GM12891 (cell line): ENCODE data around the gene FABP6.

Source experiments
- DNase-seq: peaks from one replicate; pipeline ENCODE4 v3.0.0; 2011; ENCODE audit warnings: low spot score; ENCODE audit not compliant: insufficient read length
- FAIRE-seq: peaks from 2 replicates; lab custom pipeline; 2011; peaks lifted over from hg19 to GRCh38; lab: Jason Lieb, UNC
- PAX5 ChIP-seq: IDR thresholded peaks from 2 replicates; pipeline ENCODE4 v1.6.1; 2011; ENCODE audit warnings: low read length, moderate library complexity, mild to moderate bottlenecking; ENCODE audit not compliant: insufficient read depth, severe bottlenecking
- POLR2A ChIP-seq: IDR thresholded peaks from 2 replicates; pipeline ENCODE4 v1.6.1; 2011; ENCODE audit warnings: low read depth, low read length, control low read depth
- POLR2AphosphoS5 ChIP-seq: IDR thresholded peaks from 2 replicates; pipeline ENCODE4 v1.6.1; 2011; ENCODE audit warnings: low read depth, low read length, control low read depth
- POU2F2 ChIP-seq: IDR thresholded peaks from 2 replicates; pipeline ENCODE4 v1.6.1; 2011; ENCODE audit warnings: low read depth, mild to moderate bottlenecking, control low read depth, low read length, moderate library complexity
- SPI1 ChIP-seq: IDR thresholded peaks from 2 replicates; pipeline ENCODE4 v1.6.1; 2011; ENCODE audit warnings: low read depth, low read length, control low read depth
- TAF1 ChIP-seq: IDR thresholded peaks from 2 replicates; pipeline ENCODE4 v1.6.1; 2011; ENCODE audit warnings: low read depth, low read length, control low read depth

Gene FABP6

DNA sequence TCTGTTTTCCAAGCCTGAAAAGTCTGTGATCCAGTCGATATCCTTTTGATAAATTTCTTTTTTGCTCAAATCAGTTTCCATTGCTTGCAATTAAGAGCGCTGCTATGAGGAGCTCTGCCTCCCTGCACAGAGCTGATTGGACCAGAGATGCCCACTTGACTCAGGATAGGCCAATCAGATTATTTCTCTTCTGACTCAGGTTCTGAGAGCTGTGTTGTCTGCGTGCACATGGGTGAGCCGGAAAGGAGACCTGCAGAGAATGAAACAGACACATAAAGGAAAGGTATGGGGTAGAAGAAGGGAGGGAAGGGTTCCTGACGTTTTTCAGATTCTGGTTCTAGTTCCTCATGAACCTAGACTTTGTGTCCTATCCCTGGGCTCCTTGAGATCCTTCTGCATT is 15.8 kb upstream of the FABP6 start:
- FAIRE-seq, result no peak
- DNase-seq, result no peak
- no peak for TF ChIP-seq POLR2A
- TF ChIP-seq POLR2AphosphoS5, result no peak
- no peak for TF ChIP-seq TAF1
- no peak for TF ChIP-seq SPI1
- TF ChIP-seq POU2F2, result no peak

DNA sequence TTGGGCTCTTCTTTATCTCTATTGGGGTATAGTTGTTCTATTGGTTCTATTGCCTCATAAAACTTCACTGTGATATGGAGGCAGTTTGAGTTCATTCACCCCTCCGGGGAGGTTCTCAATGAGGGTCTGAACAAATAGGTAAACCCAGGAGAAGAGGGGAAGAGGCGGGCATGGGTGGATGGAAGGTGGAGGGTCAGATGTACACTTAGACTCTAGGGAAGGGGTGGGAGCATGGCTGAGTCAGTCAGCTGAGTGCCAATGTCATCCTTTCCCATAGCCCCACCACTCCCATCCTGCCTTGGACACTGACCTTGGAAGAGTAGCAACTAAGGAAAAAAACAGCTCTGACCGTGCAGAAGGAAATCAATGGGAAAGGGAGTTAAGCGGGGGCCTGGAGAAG is 9.9 kb upstream of the FABP6 start:
- DNase-seq (no peak), FAIRE-seq (no peak)
- TF ChIP-seq POLR2A, result no peak
- TF ChIP-seq POU2F2, result no peak
- no peak for TF ChIP-seq POLR2AphosphoS5
- no peak for TF ChIP-seq PAX5
- no peak for TF ChIP-seq TAF1

DNA sequence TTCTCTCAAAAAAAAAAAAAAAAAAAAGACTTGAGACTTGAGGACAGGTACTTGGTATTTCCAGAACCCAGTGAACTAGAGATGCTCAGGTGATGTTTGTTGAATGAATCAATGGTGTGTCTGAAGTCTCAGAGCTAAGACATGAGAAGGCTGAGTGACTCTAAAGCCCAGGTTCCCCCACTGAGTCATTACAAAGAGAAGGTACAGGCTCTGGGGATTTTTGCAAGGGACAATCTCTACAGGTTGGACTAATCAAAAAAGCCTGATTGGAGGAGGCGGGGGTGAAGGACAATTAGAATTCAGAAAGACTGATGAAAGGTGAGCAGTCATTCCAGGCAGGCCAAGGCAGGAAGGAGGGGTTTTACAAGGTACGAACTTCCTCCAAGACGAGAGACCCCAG is 8.2 kb upstream of the FABP6 start:
- DNase-seq (no peak), FAIRE-seq (no peak)
- TF ChIP-seq SPI1, result no peak
- TF ChIP-seq TAF1, result no peak

GRCh38 chr5:160227012-160227411 is 2.3 kb upstream of the FABP6 start:
- DNase-seq, result no peak
- FAIRE-seq, result no peak
- TF ChIP-seq POLR2A (no peak), TAF1 (no peak), POU2F2 (no peak), PAX5 (no peak), POLR2AphosphoS5 (no peak), SPI1 (no peak)

DNA sequence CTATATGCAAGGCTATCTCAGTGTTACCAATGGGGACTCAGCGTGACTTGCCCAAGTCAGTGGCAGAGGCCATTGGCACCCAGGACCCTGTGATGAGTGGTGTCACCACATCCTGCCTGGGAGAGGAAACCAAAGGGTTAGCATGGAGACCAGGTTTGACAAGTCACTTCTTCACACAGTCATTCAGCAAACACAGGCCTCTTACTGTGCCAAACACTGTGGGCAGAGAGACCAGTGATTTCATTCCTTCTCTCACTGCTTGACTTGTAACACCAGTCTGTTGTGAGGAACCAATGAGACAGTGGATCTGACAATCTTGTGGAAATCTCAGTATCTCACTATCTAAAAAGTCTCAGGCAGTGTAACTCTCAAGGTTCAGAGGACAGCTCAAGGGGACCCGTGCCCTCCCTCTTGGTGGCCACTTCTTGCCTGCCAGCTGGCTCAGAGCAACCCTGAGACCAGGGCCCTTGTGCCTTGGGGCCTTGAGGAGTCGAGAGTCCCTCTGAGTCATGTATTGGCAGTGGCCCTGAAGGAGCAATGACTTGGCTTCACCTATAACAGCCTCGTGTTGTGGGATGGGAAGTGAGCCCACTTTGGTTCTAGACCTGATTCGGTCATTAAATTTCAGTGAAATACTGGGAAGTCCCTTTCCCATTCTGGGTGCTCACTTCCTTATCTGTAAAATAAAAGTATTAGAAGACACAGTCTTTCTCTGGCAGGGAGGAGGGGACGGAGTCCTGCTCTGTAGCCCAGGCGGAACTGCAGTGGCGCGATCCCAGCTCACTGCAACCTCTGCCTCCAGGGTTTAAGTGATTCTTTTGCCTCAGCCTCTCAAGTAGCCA is 1.6 kb downstream of the FABP6 start:
- no peak for DNase-seq
- no peak for TF ChIP-seq POLR2A
- TF ChIP-seq SPI1, result peak; percentile 85
- FAIRE-seq, result peak; percentile 87

DNA sequence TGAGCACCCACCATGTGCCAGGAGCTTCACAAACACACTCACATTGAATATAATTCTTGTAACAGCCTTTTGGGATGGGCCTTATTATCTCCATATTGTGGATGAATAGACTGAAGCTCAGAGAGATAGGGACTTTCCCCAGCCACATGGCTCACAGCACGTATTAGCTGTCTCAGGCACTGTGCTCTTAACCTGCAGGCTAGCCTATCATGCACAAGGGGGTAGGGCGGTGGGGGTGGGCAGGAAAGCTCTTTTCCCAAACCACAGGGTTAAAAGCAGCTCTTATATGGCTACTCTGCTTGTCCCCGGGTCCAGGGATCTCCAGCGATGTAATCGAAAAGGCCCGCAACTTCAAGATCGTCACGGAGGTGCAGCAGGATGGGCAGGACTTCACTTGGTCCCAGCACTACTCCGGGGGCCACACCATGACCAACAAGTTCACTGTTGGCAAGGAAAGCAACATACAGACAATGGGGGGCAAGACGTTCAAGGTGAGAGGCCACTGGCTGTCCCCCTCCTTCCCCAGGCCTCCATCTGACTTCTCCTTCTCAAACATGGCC is 2.6 kb downstream of the FABP6 start:
- peak; percentile 54 for FAIRE-seq
- no peak for DNase-seq
- no peak for TF ChIP-seq TAF1

DNA sequence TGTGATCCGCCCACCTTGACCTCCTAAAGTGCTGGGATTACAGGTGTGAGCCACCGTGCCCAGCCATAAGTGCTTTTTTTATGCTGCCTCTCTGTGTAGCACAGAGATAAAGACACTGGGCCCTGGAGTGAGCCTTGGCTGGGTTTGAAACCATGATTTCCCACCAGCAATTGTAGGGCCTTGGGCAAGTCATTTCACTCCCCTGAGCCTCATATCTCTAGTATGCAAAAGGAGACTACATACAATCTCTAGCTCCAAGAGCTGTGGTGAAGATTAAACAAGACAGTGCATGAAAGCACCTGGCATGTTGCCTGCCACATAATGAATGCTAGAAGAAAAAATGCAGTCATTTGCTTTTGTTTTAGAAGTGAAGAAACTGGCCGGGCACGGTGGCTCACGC is 3.9 kb downstream of the FABP6 start:
- TF ChIP-seq POU2F2 (no peak), PAX5 (no peak), TAF1 (no peak), POLR2AphosphoS5 (no peak), POLR2A (no peak), SPI1 (no peak)
- peak; percentile 43 for FAIRE-seq
- no peak for DNase-seq

GRCh38 chr5:160235731-160236130 is 6.4 kb downstream of the FABP6 start:
- no peak for FAIRE-seq
- TF ChIP-seq POU2F2 (no peak), SPI1 (no peak), PAX5 (no peak), POLR2A (no peak), TAF1 (no peak), POLR2AphosphoS5 (no peak)
- DNase-seq, result no peak

- TF ChIP-seq POLR2A (no peak), PAX5 (no peak), POLR2AphosphoS5 (no peak), TAF1 (no peak), SPI1 (no peak), POU2F2 (no peak)
- FAIRE-seq, result no peak
- no peak for DNase-seq
Observed at GRCh38 chr5:160237571-160238093, 8.3 kb downstream of the FABP6 start.

GRCh38 chr5:160240350-160240749 is 11.0 kb downstream of the FABP6 start:
- FAIRE-seq (no peak), DNase-seq (no peak)
- TF ChIP-seq POU2F2, result no peak

- DNase-seq, result no peak
- no peak for FAIRE-seq
- TF ChIP-seq POU2F2, result no peak
Observed at GRCh38 chr5:160242145-160242544, 12.8 kb downstream of the FABP6 start.
